ENCODE data around the gene SEPTIN3. TPM values are rescaled to one million over a fixed set of nuclear protein-coding genes. Genes with fewer than 3 reads are reported as not detected.
A peak's percentile ranks its signal among the peaks of the same experiment; 100 is the strongest.

The SEPTIN3 gene
- total RNA-seq, 1 experiment from 2014 or later, result 1.5 TPM

DNA sequence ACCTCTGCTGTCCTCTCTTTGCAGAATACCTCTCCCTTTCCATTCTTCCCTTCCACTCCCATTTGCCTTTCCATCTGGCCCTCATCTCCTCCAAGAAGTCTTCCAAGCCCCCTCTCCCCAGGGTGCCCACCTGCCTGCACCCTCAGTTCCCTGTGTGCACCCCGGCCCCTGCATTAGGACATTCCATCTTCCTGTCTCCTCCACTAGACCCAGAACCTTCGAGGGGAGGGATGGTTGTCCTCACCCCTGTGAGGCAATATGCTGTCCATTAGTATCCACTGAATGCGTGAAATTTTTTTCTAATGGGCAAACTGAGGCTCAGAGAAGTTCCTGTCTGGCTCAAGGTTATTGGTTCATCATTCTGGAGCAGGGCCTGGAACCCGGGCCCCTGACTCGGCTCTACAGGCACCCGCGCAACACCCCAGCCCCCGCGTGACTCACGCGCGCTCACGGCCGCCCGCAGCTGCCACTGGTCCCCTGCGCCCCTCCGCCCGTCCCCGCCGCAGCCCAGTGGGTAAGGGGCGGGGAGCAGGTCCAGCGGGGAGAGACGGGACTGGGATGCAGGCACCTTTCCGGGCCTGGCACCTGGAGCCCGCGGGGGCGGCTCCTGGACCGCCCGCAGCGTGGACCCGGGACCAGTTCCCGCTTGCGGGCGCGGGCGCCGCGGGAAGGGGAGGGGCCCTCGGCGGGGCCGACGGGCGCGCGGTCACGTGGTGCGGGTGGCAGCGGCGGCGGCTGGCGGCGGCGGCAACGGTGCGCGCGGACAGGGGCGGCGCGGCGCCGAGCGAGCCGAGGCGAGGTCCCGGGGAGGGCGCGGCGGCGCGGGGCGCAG, 7.0 kb downstream of the SEPTIN3 start:
- Histone ChIP-seq H3K36me3 (ENCODE audit: low read depth) (no peaks in the 10 kb centered on the region), H3K27me3 (ENCODE audit: insufficient read depth, low read depth) (peaks cover 53% of the 10 kb centered on the region), H3K4me3 (peak overlapping the region; percentile 47; the same call in 1 of the 2 replicates), H3K79me2 (ENCODE audit: low read depth) (no peaks in the 10 kb centered on the region), H2AFZ (no peak overlapping the region), H3K9me3 (ENCODE audit: insufficient read depth, low read depth) (no peaks in the 10 kb centered on the region), H3K4me2 (peak overlapping the region; percentile 65), H3K4me1 (replicated peaks; ENCODE audit: insufficient read depth) (no peaks in the 10 kb centered on the region), H3K9me2 (ENCODE audit: insufficient read depth) (no peaks in the 10 kb centered on the region), H3K27ac (no peak overlapping the region), H4K20me1 (ENCODE audit: insufficient read depth) (no peaks in the 10 kb centered on the region), H3F3A (ENCODE audit: insufficient read depth, low read depth) (peaks cover 21% of the 10 kb centered on the region; the same call in 1 of the 2 replicates)
- TF ChIP-seq, protein P1, sequence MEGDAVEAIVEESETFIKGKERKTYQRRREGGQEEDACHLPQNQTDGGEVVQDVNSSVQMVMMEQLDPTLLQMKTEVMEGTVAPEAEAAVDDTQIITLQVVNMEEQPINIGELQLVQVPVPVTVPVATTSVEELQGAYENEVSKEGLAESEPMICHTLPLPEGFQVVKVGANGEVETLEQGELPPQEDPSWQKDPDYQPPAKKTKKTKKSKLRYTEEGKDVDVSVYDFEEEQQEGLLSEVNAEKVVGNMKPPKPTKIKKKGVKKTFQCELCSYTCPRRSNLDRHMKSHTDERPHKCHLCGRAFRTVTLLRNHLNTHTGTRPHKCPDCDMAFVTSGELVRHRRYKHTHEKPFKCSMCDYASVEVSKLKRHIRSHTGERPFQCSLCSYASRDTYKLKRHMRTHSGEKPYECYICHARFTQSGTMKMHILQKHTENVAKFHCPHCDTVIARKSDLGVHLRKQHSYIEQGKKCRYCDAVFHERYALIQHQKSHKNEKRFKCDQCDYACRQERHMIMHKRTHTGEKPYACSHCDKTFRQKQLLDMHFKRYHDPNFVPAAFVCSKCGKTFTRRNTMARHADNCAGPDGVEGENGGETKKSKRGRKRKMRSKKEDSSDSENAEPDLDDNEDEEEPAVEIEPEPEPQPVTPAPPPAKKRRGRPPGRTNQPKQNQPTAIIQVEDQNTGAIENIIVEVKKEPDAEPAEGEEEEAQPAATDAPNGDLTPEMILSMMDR (conservative IDR thresholded peaks at IDR 0.05), result no peak
- peak; percentile 94; the same call in 1 of the 2 replicates for TF ChIP-seq EZH2 (IDR thresholded peaks at IDR 0.05; ENCODE audit: low read depth)
- ChIA-PET POLR2A (ENCODE audit: unreplicated experiment) (no interaction called here), CTCF (no interaction called here)
- intact Hi-C loops (cut with micrococcal nuclease; ENCODE audit: unreplicated experiment), result no loop called here
- peak in 1 of 2 experiments; percentile 35 for DNase-seq
- BruUV-seq (replicated peaks), result no TSS peak

GRCh38 chr22:41976961-41977566, 7.8 kb downstream of the SEPTIN3 start:
- H3K9me3 ChIP-seq (ENCODE audit: insufficient read depth, low read depth), result no peaks in the 10 kb centered on the region
- no peak for DNase-seq
- no peaks in the 10 kb centered on the region for H3K9me2 ChIP-seq (ENCODE audit: insufficient read depth)
- intact Hi-C loops (cut with micrococcal nuclease; ENCODE audit: unreplicated experiment), result no loop called here
- H3K4me3 ChIP-seq, result no peak overlapping the region
- peaks cover 52% of the 10 kb centered on the region for H3K27me3 ChIP-seq (ENCODE audit: insufficient read depth, low read depth)
- no peak overlapping the region for H3K27ac ChIP-seq
- peak overlapping the region; percentile 57; the same call in 1 of the 2 replicates for H3K4me2 ChIP-seq
- H3F3A ChIP-seq (ENCODE audit: insufficient read depth, low read depth), result peaks cover 21% of the 10 kb centered on the region; the same call in 1 of the 2 replicates
- H3K4me1 ChIP-seq (replicated peaks; ENCODE audit: insufficient read depth), result no peaks in the 10 kb centered on the region
- no peaks in the 10 kb centered on the region for H4K20me1 ChIP-seq (ENCODE audit: insufficient read depth)
- TF ChIP-seq EZH2 (IDR thresholded peaks at IDR 0.05; ENCODE audit: low read depth), result no peak
- TF ChIP-seq, protein P1 (conservative IDR thresholded peaks at IDR 0.05), result no peak
- no peaks in the 10 kb centered on the region for H3K79me2 ChIP-seq (ENCODE audit: low read depth)
- POLR2A ChIA-PET (ENCODE audit: unreplicated experiment), result no interaction called here
- CTCF ChIA-PET, result no interaction called here
- H3K36me3 ChIP-seq (ENCODE audit: low read depth), result no peaks in the 10 kb centered on the region
- no TSS peak for BruUV-seq (replicated peaks)
- H2AFZ ChIP-seq, result no peak overlapping the region

GRCh38 chr22:41978732-41979131, 9.5 kb downstream of the SEPTIN3 start:
- H3K4me2 ChIP-seq, result no peak overlapping the region
- peaks cover 44% of the 10 kb centered on the region for H3K27me3 ChIP-seq (ENCODE audit: insufficient read depth, low read depth)
- intact Hi-C loops (cut with micrococcal nuclease; ENCODE audit: unreplicated experiment), result no loop called here
- H3K9me3 ChIP-seq (ENCODE audit: insufficient read depth, low read depth), result no peaks in the 10 kb centered on the region
- TF ChIP-seq EZH2 (IDR thresholded peaks at IDR 0.05; ENCODE audit: low read depth), result no peak
- TF ChIP-seq, protein P1 (conservative IDR thresholded peaks at IDR 0.05), result no peak
- no TSS peak for BruUV-seq (replicated peaks)
- H3K79me2 ChIP-seq (ENCODE audit: low read depth), result no peaks in the 10 kb centered on the region
- H3K9me2 ChIP-seq (ENCODE audit: insufficient read depth), result no peaks in the 10 kb centered on the region
- DNase-seq, result no peak
- no peak overlapping the region for H3K4me3 ChIP-seq
- H2AFZ ChIP-seq, result no peak overlapping the region
- no peaks in the 10 kb centered on the region for H3K36me3 ChIP-seq (ENCODE audit: low read depth)
- H3F3A ChIP-seq (ENCODE audit: insufficient read depth, low read depth), result peaks cover 32% of the 10 kb centered on the region; the same call in 1 of the 2 replicates
- no peaks in the 10 kb centered on the region for H4K20me1 ChIP-seq (ENCODE audit: insufficient read depth)
- H3K27ac ChIP-seq, result no peak overlapping the region
- ChIA-PET POLR2A (ENCODE audit: unreplicated experiment) (no interaction called here), CTCF (no interaction called here)
- peaks cover 9% of the 10 kb centered on the region for H3K4me1 ChIP-seq (replicated peaks; ENCODE audit: insufficient read depth)
